ENCODE measurements around the gene NGFR. TPM values are rescaled to one million over a fixed set of nuclear protein-coding genes. Genes with fewer than 3 reads are reported as not detected.

The NGFR gene
- total and polyA plus RNA-seq, 2 donors (not counting 1 experiment from before 2014, with no cell fraction given) = 0.31 to 1.6 TPM

GRCh38 chr17:49488612-49489011 lies 6.5 kb upstream of the NGFR start:
- no peaks in the 10 kb centered on the region for H4K20me1 ChIP-seq (ENCODE audit: control insufficient read depth, insufficient read depth, low read length, poor library complexity, severe bottlenecking)
- Mint-ChIP-seq H3K4me1 (no peaks in the 10 kb centered on the region), H3K27me3 (peaks cover 57% of the 10 kb centered on the region), H3K4me3 (no peak overlapping the region), H3K9me3 (ENCODE audit: insufficient read depth) (no peaks in the 10 kb centered on the region), H3K27ac (no peak overlapping the region)
- H3K4me2 ChIP-seq (replicated peaks; ENCODE audit: low read depth, low read length, poor library complexity, severe bottlenecking) = no peak overlapping the region
- no peaks in the 10 kb centered on the region for H3K79me2 ChIP-seq (ENCODE audit: control insufficient read depth, insufficient read depth, low read length)
- no peak overlapping the region for H3K9ac ChIP-seq (ENCODE audit: low read length)
- CTCF ChIA-PET = no interaction called here
- no peak overlapping the region for H2AFZ ChIP-seq (ENCODE audit: insufficient read depth, low read depth, low read length, poor library complexity, severe bottlenecking)
- H3K4me3 ChIP-seq (ENCODE audit: control extremely low read depth in 1 of 5, extremely low read depth in 1 of 5, insufficient read depth in 1 of 5, low read depth in 2 of 5, low read length in 4 of 5) = no peak overlapping the region
- H3K9me3 ChIP-seq (ENCODE audit: control extremely low read depth in 1 of 3, control insufficient read depth in 2 of 3, insufficient read depth in 1 of 3, low read length in 2 of 3) = no peaks in the 10 kb centered on the region
- POLR2A ChIA-PET = no interaction called here
- WGBS (ENCODE audit: insufficient coverage) = 87% methylated on average over 8 of the region's 8 CpGs
- H3K27me3 ChIP-seq (replicated peaks in 1 of 4; ENCODE audit: control extremely low read depth in 1 of 4, control insufficient read depth in 3 of 4, insufficient read depth in 4 of 4, low read length in 3 of 4) = peaks cover 0 to 29% (median 4%) of the 10 kb centered on the region in 4 experiments
- H3K27ac ChIP-seq (ENCODE audit: low read length in 2 of 2) = no peak overlapping the region
- no peaks in the 10 kb centered on the region for H3K36me3 ChIP-seq (replicated peaks in 1 of 2; ENCODE audit: control extremely low read depth in 1 of 2, control insufficient read depth in 1 of 2, extremely low read depth in 1 of 2, insufficient read depth in 2 of 2, low read length in 1 of 2)
- ATAC-seq (ENCODE audit: low read depth) (no peak), DNase-seq (no peak)
- no peaks in the 10 kb centered on the region for H3K4me1 ChIP-seq (ENCODE audit: control insufficient read depth in 2 of 2, insufficient read depth in 2 of 2, low read length in 2 of 2)
- intact Hi-C loops (cut with micrococcal nuclease) = no loop called here
- TF ChIP-seq EZH2 (IDR thresholded peaks at IDR 0.05; ENCODE audit: borderline replicate concordance, insufficient read depth, low read depth, low read length, poor library complexity, severe bottlenecking) (no peak), CTCF (IDR thresholded peaks at IDR 0.05) (no peak)

- POLR2A ChIA-PET = no interaction called here
- ATAC-seq (ENCODE audit: low read depth) = no peak
- Histone ChIP-seq H3K4me1 (ENCODE audit: control insufficient read depth in 2 of 2, insufficient read depth in 2 of 2, low read length in 2 of 2) (peaks cover 0 to under 1% of the 10 kb centered on the region in 2 donors), H3K36me3 (replicated peaks in 1 of 2; ENCODE audit: control extremely low read depth in 1 of 2, control insufficient read depth in 1 of 2, extremely low read depth in 1 of 2, insufficient read depth in 2 of 2, low read length in 1 of 2) (no peaks in the 10 kb centered on the region), H3K79me2 (ENCODE audit: control insufficient read depth, insufficient read depth, low read length) (no peaks in the 10 kb centered on the region), H3K9ac (ENCODE audit: low read length) (no peak overlapping the region), H3K4me3 (ENCODE audit: control extremely low read depth in 1 of 5, extremely low read depth in 1 of 5, insufficient read depth in 1 of 5, low read depth in 2 of 5, low read length in 4 of 5) (no peak overlapping the region), H3K27ac (ENCODE audit: low read length in 2 of 2) (no peak overlapping the region), H2AFZ (ENCODE audit: insufficient read depth, low read depth, low read length, poor library complexity, severe bottlenecking) (no peak overlapping the region), H4K20me1 (ENCODE audit: control insufficient read depth, insufficient read depth, low read length, poor library complexity, severe bottlenecking) (no peaks in the 10 kb centered on the region), H3K4me2 (replicated peaks; ENCODE audit: low read depth, low read length, poor library complexity, severe bottlenecking) (no peak overlapping the region), H3K27me3 (replicated peaks in 1 of 4; ENCODE audit: control extremely low read depth in 1 of 4, control insufficient read depth in 3 of 4, insufficient read depth in 4 of 4, low read length in 3 of 4) (peaks cover 0 to 29% (median 4%) of the 10 kb centered on the region in 4 experiments), H3K9me3 (ENCODE audit: control extremely low read depth in 1 of 3, control insufficient read depth in 2 of 3, insufficient read depth in 1 of 3, low read length in 2 of 3) (no peaks in the 10 kb centered on the region)
- CTCF ChIA-PET = interaction anchor here (1.5 kb wide), 1 partner anchor 67 kb away, joined by 3 read pairs; no protein-coding TSS in a partner anchor
- 95% methylated on average over 2 of the region's 4 CpGs for WGBS (ENCODE audit: insufficient coverage)
- intact Hi-C loops (cut with micrococcal nuclease) = no loop called here
- Mint-ChIP-seq H3K4me1 (peaks cover 3% of the 10 kb centered on the region), H3K4me3 (no peak overlapping the region), H3K27ac (no peak overlapping the region), H3K27me3 (peaks cover 52% of the 10 kb centered on the region), H3K9me3 (ENCODE audit: insufficient read depth) (no peaks in the 10 kb centered on the region)
- no peak for DNase-seq
- TF ChIP-seq CTCF (IDR thresholded peaks at IDR 0.05) (no peak), EZH2 (IDR thresholded peaks at IDR 0.05; ENCODE audit: borderline replicate concordance, insufficient read depth, low read depth, low read length, poor library complexity, severe bottlenecking) (no peak)
These were observed 5.7 kb upstream of the NGFR start for GRCh38 chr17:49489348-49489747.
